KMS-11 (cell line): Measurements from ENCODE around the gene INPP5D.

Experiments
- H2AFZ ChIP-seq: fragments of 200-600 bp; sonication (generic); 2 replicates; pipeline ENCODE4 v1.6.1; 2016; ENCODE audit warnings: antibody characterized with exemption, mixed run types, low read depth
- H3K27ac ChIP-seq: fragments of 200-600 bp; sonication (generic); 2 replicates; pipeline ENCODE4 v1.6.1; 2016; ENCODE audit warnings: mild to moderate bottlenecking, mixed run types
- H3K27me3 ChIP-seq: fragments of 200-600 bp; sonication (generic); 2 replicates; pipeline ENCODE4 v1.6.1; 2017; ENCODE audit warnings: mild to moderate bottlenecking, low read depth, mixed run types, moderate library complexity; ENCODE audit not compliant: insufficient read depth
- H3K36me3 ChIP-seq: fragments of 200-600 bp; sonication (generic); 2 replicates; pipeline ENCODE4 v1.6.1; 2017; ENCODE audit warnings: mild to moderate bottlenecking, mixed run types; ENCODE audit not compliant: insufficient read depth
- H3K4me1 ChIP-seq: fragments of 200-600 bp; sonication (generic); 2 replicates; pipeline ENCODE4 v1.6.1; 2016; ENCODE audit warnings: mild to moderate bottlenecking, low read depth, mixed run types; ENCODE audit not compliant: poor library complexity, severe bottlenecking
- H3K4me2 ChIP-seq: fragments of 200-600 bp; sonication (generic); 2 replicates; pipeline ENCODE4 v1.7.0; 2016; ENCODE audit warnings: mild to moderate bottlenecking, mixed run types
- H3K4me3 ChIP-seq: fragments of 200-600 bp; sonication (generic); IDR thresholded peaks from 2 replicates; pipeline ENCODE4 v1.6.1; 2017; ENCODE audit warnings: low read depth, low read length, mixed read lengths; ENCODE audit not compliant: insufficient read depth
- H3K79me2 ChIP-seq: fragments of 200-600 bp; sonication (generic); 2 replicates; pipeline ENCODE4 v1.6.1; 2016; ENCODE audit warnings: low read depth, mixed run types; ENCODE audit not compliant: insufficient read depth
- H3K9ac ChIP-seq: fragments of 200-600 bp; sonication (generic); 2 replicates; pipeline ENCODE4 v1.6.1; 2016; ENCODE audit warnings: mild to moderate bottlenecking, mixed run types
- H4K20me1 ChIP-seq: fragments of 200-600 bp; sonication (generic); 2 replicates; pipeline ENCODE4 v1.6.1; 2016; ENCODE audit warnings: mild to moderate bottlenecking, mixed run types; ENCODE audit not compliant: insufficient read depth
- TF ChIP-seq, protein P1 (sequence below): fragments of 200-600 bp; sonication (generic); conservative IDR thresholded peaks from 2 replicates; pipeline ENCODE4 v1.6.1; 2017; ENCODE audit warnings: low read depth, mild to moderate bottlenecking, antibody characterized with exemption, low read length, moderate library complexity, mixed read lengths

INPP5D gene

DNA sequence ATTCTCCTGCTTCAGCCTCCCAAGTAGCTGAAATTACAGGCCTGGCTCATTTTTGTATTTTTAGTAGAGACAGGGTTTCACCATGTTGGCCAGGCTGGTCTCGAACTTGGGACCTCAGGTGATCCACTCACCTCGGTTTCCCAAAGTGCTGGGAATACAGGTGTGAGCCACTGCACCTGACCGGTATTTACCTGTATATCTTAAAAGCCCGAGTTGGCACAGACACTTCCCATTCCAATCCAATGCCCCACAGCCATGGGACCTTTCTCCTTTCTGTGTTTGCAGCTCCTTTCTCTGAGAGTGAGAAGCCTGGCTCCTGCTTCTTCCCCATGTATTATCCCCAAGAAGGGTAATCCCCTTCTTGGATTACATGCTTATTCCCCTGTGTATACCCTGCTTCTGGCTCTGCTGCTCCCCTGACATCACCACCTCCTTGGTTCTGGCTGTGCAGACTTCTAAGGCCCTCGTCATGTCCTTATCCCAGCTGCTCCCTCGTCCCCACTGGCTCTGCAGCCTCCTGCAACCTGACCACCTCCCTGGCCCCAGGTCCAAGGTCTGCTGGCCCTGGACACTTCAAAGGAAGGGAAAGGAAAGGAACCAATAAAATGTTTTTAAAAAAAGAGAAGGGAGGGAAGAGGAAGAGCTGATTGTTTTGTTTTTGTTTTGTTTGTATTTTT lies 52.8 kb downstream of the INPP5D start:
- no peaks in the 10 kb centered on the region for H3K27me3 ChIP-seq
- no peak overlapping the region for H3K4me2 ChIP-seq
- no peaks in the 10 kb centered on the region; the same call in 1 of the 2 replicates for H3K79me2 ChIP-seq
- TF ChIP-seq, protein P1, sequence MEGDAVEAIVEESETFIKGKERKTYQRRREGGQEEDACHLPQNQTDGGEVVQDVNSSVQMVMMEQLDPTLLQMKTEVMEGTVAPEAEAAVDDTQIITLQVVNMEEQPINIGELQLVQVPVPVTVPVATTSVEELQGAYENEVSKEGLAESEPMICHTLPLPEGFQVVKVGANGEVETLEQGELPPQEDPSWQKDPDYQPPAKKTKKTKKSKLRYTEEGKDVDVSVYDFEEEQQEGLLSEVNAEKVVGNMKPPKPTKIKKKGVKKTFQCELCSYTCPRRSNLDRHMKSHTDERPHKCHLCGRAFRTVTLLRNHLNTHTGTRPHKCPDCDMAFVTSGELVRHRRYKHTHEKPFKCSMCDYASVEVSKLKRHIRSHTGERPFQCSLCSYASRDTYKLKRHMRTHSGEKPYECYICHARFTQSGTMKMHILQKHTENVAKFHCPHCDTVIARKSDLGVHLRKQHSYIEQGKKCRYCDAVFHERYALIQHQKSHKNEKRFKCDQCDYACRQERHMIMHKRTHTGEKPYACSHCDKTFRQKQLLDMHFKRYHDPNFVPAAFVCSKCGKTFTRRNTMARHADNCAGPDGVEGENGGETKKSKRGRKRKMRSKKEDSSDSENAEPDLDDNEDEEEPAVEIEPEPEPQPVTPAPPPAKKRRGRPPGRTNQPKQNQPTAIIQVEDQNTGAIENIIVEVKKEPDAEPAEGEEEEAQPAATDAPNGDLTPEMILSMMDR = no peak
- no peaks in the 10 kb centered on the region for H3K4me1 ChIP-seq
- no peak overlapping the region for H2AFZ ChIP-seq
- no peaks in the 10 kb centered on the region for H4K20me1 ChIP-seq
- no peak overlapping the region for H3K27ac ChIP-seq
- no peaks in the 10 kb centered on the region for H3K36me3 ChIP-seq
- no peak overlapping the region for H3K9ac ChIP-seq
- H3K4me3 ChIP-seq = no peak overlapping the region

DNA sequence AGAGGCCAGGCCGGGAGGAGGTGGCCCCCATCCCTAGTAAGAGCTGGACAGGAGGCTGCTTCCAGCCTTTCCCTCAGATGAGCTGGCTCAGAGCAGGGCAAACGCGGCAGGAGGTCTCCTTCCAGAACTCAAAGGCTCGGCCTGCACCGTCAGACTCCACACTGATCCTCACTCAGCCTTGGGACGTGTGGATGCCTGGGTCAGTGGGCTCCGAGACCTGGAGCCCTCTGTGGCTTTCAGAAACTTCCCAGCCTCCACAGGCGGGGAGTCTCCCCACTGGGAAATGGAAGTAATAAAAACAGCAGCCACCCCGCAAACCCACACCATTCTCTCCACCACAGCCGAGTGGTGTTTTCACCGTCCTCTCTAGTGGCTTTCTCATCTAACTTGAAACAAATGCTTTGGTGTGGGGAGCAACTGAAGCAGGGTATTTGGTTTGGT lies 54.3 kb downstream of the INPP5D start:
- H4K20me1 ChIP-seq = no peaks in the 10 kb centered on the region
- H3K27me3 ChIP-seq = no peaks in the 10 kb centered on the region
- H3K27ac ChIP-seq = no peak overlapping the region
- H2AFZ ChIP-seq = no peak overlapping the region
- no peak overlapping the region for H3K4me3 ChIP-seq
- TF ChIP-seq, protein P1 = no peak
- H3K4me2 ChIP-seq = no peak overlapping the region
- no peak overlapping the region for H3K9ac ChIP-seq
- no peaks in the 10 kb centered on the region for H3K36me3 ChIP-seq
- no peaks in the 10 kb centered on the region for H3K4me1 ChIP-seq
- H3K79me2 ChIP-seq = no peaks in the 10 kb centered on the region; the same call in 1 of the 2 replicates

DNA sequence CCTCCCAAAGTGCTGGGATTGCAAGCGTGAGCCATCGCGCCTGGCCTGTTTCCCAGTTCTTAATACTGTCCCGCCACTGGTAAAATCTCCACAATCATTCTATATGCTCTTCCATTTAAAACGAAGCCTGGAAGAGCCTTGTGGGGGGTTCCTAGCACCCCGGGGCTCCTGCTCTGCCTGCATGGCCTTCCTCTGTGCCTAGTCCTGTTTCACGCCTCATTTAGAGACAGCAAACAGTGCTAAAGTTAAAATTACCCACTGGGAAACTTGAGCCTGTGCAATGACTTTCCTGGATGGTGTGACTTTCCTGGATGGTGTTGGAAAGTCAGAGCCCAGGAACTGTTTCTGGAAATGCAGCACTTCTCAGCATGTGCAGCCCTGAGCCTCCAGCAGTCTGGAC lies 55.0 kb downstream of the INPP5D start:
- no peaks in the 10 kb centered on the region for H3K36me3 ChIP-seq
- no peak overlapping the region for H3K4me2 ChIP-seq
- H3K27me3 ChIP-seq = no peaks in the 10 kb centered on the region
- no peak overlapping the region for H3K27ac ChIP-seq
- no peak overlapping the region for H2AFZ ChIP-seq
- no peak overlapping the region for H3K4me3 ChIP-seq
- no peak overlapping the region for H3K9ac ChIP-seq
- H4K20me1 ChIP-seq = no peaks in the 10 kb centered on the region
- no peaks in the 10 kb centered on the region; the same call in 1 of the 2 replicates for H3K79me2 ChIP-seq
- TF ChIP-seq, protein P1 = no peak
- no peaks in the 10 kb centered on the region for H3K4me1 ChIP-seq

DNA sequence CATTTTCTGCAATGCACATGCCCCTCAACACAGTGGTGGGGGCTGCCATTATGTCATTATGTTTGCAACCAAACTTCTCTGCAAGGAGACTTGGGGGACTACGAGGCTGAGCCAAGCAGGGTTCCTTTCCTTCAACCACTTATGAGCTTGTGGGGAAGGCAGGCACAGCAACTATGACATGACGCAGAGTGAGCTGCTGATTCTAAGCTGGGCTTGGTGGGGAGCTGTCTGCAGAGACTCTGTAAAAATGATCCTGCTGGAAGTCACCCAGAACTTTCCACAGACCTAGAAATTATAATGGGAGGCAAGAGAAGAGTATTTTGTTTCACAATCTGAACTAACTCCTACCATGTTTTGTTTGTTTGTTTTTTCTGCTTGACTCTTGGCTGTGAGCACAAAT lies 55.6 kb downstream of the INPP5D start:
- Histone ChIP-seq H4K20me1 (no peaks in the 10 kb centered on the region), H3K4me2 (no peak overlapping the region), H3K27ac (no peak overlapping the region), H3K9ac (no peak overlapping the region), H3K4me1 (no peaks in the 10 kb centered on the region), H2AFZ (no peak overlapping the region), H3K79me2 (no peaks in the 10 kb centered on the region; the same call in 1 of the 2 replicates), H3K4me3 (no peak overlapping the region), H3K27me3 (no peaks in the 10 kb centered on the region), H3K36me3 (no peaks in the 10 kb centered on the region)
- TF ChIP-seq, protein P1 = no peak
